ENCODE data around the gene PDE3A. TPM values are rescaled to one million over a fixed set of nuclear protein-coding genes. Genes with fewer than 3 reads are reported as not detected.

Gene PDE3A
- total RNA-seq, 2 experiments from 2014 or later: not detected

DNA sequence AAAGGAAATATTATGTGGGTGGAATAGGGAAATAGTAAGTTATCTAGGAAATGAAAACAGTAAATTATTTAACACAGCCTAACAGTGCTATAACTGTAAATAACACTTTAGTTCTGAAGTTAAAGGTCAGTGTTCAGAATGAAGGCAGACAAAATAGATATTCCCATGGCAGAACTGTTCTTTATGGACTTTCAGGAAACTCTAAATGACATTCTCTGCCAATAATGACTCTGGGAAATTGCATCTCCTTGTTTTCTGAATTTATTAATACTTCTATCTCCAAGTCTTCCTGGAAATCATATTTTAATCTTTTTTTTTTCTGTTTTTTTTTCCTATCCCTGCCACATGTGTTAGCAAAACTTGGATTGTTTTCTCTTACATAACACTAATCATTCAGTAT is 101.4 kb downstream of the PDE3A start:
- H3K27ac Mint-ChIP-seq: no peak overlapping the region
- no peaks in the 10 kb centered on the region for H3K36me3 Mint-ChIP-seq (ENCODE audit: low read depth)
- H3K27me3 Mint-ChIP-seq: no peaks in the 10 kb centered on the region
- intact Hi-C loops (cut with DNase I, micrococcal nuclease): no loop called here
- no peak overlapping the region for H3K4me3 Mint-ChIP-seq
- POLR2A ChIA-PET: no interaction called here
- H3K9me3 Mint-ChIP-seq (ENCODE audit: low read depth): no peaks in the 10 kb centered on the region
- CTCF ChIA-PET: no interaction called here
- ATAC-seq: no peak
- no peaks in the 10 kb centered on the region for H3K4me1 Mint-ChIP-seq
- DNase-seq: no peak

GRCh38 chr12:20472102-20472782 is 103.9 kb downstream of the PDE3A start:
- intact Hi-C loops (cut with DNase I, micrococcal nuclease): no loop called here

GRCh38 chr12:20473133-20473532 is 104.8 kb downstream of the PDE3A start:
- Mint-ChIP-seq H3K27ac (no peak overlapping the region), H3K36me3 (ENCODE audit: low read depth) (no peaks in the 10 kb centered on the region), H3K4me3 (no peak overlapping the region), H3K9me3 (ENCODE audit: low read depth) (no peaks in the 10 kb centered on the region), H3K27me3 (no peaks in the 10 kb centered on the region), H3K4me1 (no peaks in the 10 kb centered on the region)
- intact Hi-C loops (cut with DNase I, micrococcal nuclease): no loop called here
- ATAC-seq: no peak
- POLR2A ChIA-PET: no interaction called here
- CTCF ChIA-PET: no interaction called here
- no peak for DNase-seq

More at GRCh38 chr12:20472102-20472782, 103.9 kb downstream of the PDE3A start:
- ChIA-PET CTCF (no interaction called here), POLR2A (no interaction called here)
- Mint-ChIP-seq H3K27ac (no peak overlapping the region), H3K4me3 (no peak overlapping the region), H3K4me1 (no peaks in the 10 kb centered on the region), H3K9me3 (ENCODE audit: low read depth) (no peaks in the 10 kb centered on the region), H3K27me3 (no peaks in the 10 kb centered on the region), H3K36me3 (ENCODE audit: low read depth) (no peaks in the 10 kb centered on the region)
- ATAC-seq (no peak), DNase-seq (no peak)

- DNase-seq (no peak), ATAC-seq (no peak)
- ChIA-PET CTCF (no interaction called here), POLR2A (no interaction called here)
- intact Hi-C loops (cut with DNase I, micrococcal nuclease): no loop called here
- Mint-ChIP-seq H3K27me3 (no peaks in the 10 kb centered on the region), H3K4me3 (no peak overlapping the region), H3K9me3 (ENCODE audit: low read depth) (no peaks in the 10 kb centered on the region), H3K4me1 (no peaks in the 10 kb centered on the region), H3K27ac (no peak overlapping the region), H3K36me3 (ENCODE audit: low read depth) (no peaks in the 10 kb centered on the region)
Measured at GRCh38 chr12:20474016-20474415, 105.7 kb downstream of the PDE3A start.

GRCh38 chr12:20474443-20474842 is 106.1 kb downstream of the PDE3A start:
- ATAC-seq: no peak
- Mint-ChIP-seq H3K9me3 (ENCODE audit: low read depth) (no peaks in the 10 kb centered on the region), H3K27me3 (no peaks in the 10 kb centered on the region), H3K4me3 (no peak overlapping the region), H3K4me1 (no peaks in the 10 kb centered on the region), H3K36me3 (ENCODE audit: low read depth) (no peaks in the 10 kb centered on the region), H3K27ac (no peak overlapping the region)
- CTCF ChIA-PET: no interaction called here
- POLR2A ChIA-PET: no interaction called here
- intact Hi-C loops (cut with DNase I, micrococcal nuclease): no loop called here
- DNase-seq: no peak

DNA sequence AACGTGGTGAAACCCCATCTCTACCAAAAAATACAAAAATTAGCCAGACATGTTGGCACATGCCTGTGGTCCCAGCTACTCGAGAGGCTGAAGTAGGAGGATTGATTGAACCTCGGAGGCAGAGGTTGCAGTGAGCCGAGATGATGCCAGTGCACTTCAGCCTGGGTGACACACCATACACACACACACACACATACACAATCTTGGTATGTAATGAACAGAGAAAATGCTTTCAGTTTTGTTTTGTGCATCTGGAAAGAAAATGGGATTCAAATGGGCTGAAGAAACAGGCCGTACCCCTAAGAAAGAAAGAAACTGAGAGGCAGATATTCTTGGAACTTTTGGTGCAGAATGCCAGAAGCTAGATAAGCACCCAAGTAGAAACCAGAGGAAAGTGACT is 107.2 kb downstream of the PDE3A start:
- POLR2A ChIA-PET: no interaction called here
- no peaks in the 10 kb centered on the region for H3K36me3 Mint-ChIP-seq (ENCODE audit: low read depth)
- H3K27me3 Mint-ChIP-seq: no peaks in the 10 kb centered on the region
- no peak overlapping the region for H3K4me3 Mint-ChIP-seq
- no peak overlapping the region for H3K27ac Mint-ChIP-seq
- H3K9me3 Mint-ChIP-seq (ENCODE audit: low read depth): no peaks in the 10 kb centered on the region
- DNase-seq: no peak
- ATAC-seq: no peak
- no peaks in the 10 kb centered on the region for H3K4me1 Mint-ChIP-seq
- intact Hi-C loops (cut with DNase I, micrococcal nuclease): no loop called here
- CTCF ChIA-PET: no interaction called here

GRCh38 chr12:20476551-20476950 is 108.2 kb downstream of the PDE3A start:
- ATAC-seq (no peak), DNase-seq (no peak)
- H3K9me3 Mint-ChIP-seq (ENCODE audit: low read depth): no peaks in the 10 kb centered on the region
- intact Hi-C loops (cut with DNase I, micrococcal nuclease): no loop called here
- H3K36me3 Mint-ChIP-seq (ENCODE audit: low read depth): no peaks in the 10 kb centered on the region
- H3K4me3 Mint-ChIP-seq: no peak overlapping the region
- H3K4me1 Mint-ChIP-seq: no peaks in the 10 kb centered on the region
- POLR2A ChIA-PET: no interaction called here
- CTCF ChIA-PET: no interaction called here
- H3K27me3 Mint-ChIP-seq: no peaks in the 10 kb centered on the region
- H3K27ac Mint-ChIP-seq: no peak overlapping the region

DNA sequence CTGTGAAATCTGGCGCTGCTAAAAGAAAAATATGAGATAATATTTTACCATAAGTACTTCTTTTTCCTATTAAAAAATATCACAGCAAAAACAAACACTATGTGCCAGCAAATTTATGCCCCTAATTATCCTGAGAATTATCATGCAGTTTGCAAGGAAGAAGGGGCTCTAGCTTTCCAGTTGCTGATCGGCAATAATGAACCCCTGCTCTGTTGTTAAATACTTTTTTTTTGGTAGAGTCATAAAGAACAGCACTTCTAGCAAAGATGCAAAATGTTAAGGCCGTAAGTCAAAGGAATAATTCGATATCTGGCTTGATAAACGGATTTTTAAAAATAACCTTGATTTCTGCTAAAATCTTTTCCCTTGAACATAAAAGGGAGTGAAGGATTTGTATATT is 108.9 kb downstream of the PDE3A start:
- no peak for ATAC-seq
- H3K27ac Mint-ChIP-seq: no peak overlapping the region
- no peaks in the 10 kb centered on the region for H3K36me3 Mint-ChIP-seq (ENCODE audit: low read depth)
- POLR2A ChIA-PET: no interaction called here
- H3K27me3 Mint-ChIP-seq: no peaks in the 10 kb centered on the region
- no peak for DNase-seq
- no peaks in the 10 kb centered on the region for H3K4me1 Mint-ChIP-seq
- H3K9me3 Mint-ChIP-seq (ENCODE audit: low read depth): no peaks in the 10 kb centered on the region
- no peak overlapping the region for H3K4me3 Mint-ChIP-seq
- CTCF ChIA-PET: no interaction called here
- intact Hi-C loops (cut with DNase I, micrococcal nuclease): no loop called here

DNA sequence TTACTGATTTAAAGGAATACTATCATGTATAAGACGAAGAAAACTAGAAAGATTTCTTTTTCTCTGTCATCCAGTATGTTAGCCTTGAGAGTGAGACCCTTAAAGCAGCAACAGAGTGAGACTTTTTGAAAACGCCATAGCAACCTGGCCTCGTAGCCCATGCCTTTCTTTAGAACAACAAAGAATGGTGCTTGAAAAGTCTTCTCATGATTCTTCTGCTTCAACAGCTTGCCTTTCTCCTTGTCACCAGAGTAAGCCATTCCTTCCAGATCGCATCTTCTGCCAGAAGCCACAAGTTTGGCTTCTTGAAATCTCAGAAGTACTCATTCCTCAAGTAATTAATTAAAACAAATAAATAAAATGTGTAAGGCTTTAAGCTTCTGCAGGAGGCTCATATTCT is 109.3 kb downstream of the PDE3A start:
- ChIA-PET POLR2A (no interaction called here), CTCF (no interaction called here)
- Mint-ChIP-seq H3K36me3 (ENCODE audit: low read depth) (no peaks in the 10 kb centered on the region), H3K27ac (no peak overlapping the region), H3K4me1 (no peaks in the 10 kb centered on the region), H3K4me3 (no peak overlapping the region), H3K27me3 (no peaks in the 10 kb centered on the region), H3K9me3 (ENCODE audit: low read depth) (no peaks in the 10 kb centered on the region)
- ATAC-seq: no peak
- no peak for DNase-seq
- intact Hi-C loops (cut with DNase I, micrococcal nuclease): no loop called here

DNA sequence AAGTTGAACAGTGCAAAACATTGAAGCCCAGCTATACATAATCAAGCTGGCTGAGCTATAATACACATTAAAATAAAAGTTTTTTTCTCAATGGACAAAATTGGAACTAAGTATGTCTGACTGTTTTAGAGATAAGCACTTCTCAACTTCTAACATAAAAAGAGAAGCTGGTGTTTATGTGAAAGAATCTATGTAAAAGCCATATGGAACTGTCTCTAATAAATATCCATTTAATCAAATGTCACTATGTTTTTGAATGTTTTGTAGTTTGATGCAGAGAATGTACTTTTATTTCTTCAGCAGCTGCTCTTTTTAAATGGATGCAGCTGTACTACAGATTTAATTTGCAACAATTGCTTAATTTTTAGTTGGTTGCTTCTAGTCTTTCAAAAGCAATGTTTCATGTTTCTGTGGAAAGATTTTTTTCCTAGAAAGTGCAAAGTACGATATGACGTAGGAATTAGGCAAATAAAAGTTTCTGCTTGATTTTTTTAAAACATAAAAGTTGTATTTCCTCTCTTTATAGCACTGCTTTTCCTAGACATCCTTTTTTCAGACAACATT is 114.2 kb downstream of the PDE3A start:
- Mint-ChIP-seq H3K27ac (no peak overlapping the region), H3K4me1 (no peaks in the 10 kb centered on the region), H3K4me3 (no peak overlapping the region), H3K9me3 (ENCODE audit: low read depth) (no peaks in the 10 kb centered on the region), H3K27me3 (no peaks in the 10 kb centered on the region), H3K36me3 (ENCODE audit: low read depth) (no peaks in the 10 kb centered on the region)
- ChIA-PET POLR2A (no interaction called here), CTCF (interaction anchor here (0.6 kb wide), 1 partner anchor 379 kb away, joined by 3 read pairs; no protein-coding TSS in a partner anchor)
- intact Hi-C loops (cut with DNase I, micrococcal nuclease): no loop called here
- no peak for DNase-seq
- no peak for ATAC-seq

DNA sequence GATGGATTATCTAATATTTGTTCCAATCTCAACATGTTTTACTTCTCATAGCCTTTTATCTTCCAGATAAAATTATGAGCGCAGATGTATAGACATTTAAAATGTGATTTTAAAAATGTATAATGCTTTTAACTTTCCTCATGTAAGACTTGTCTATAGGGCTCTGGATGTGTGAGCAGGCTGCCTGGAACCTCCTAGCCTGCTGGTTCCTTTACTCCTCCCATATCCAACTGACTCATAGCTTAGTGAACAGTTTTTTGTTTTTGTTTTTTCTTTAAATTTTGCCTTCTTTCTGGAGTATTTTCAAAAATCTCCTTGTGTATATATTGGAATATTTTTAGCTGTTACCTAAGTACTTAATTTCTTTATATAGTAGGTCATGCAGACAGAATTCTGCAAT is 115.4 kb downstream of the PDE3A start:
- no peak overlapping the region for H3K27ac Mint-ChIP-seq
- H3K4me3 Mint-ChIP-seq: no peak overlapping the region
- DNase-seq: no peak
- no peaks in the 10 kb centered on the region for H3K36me3 Mint-ChIP-seq (ENCODE audit: low read depth)
- no peaks in the 10 kb centered on the region for H3K9me3 Mint-ChIP-seq (ENCODE audit: low read depth)
- no peaks in the 10 kb centered on the region for H3K4me1 Mint-ChIP-seq
- ChIA-PET POLR2A (no interaction called here), CTCF (interaction anchor here (0.6 kb wide), 1 partner anchor 932 kb away, joined by 5 read pairs; no protein-coding TSS in a partner anchor)
- no peaks in the 10 kb centered on the region for H3K27me3 Mint-ChIP-seq
- intact Hi-C loops (cut with DNase I, micrococcal nuclease): no loop called here
- ATAC-seq: no peak

DNA sequence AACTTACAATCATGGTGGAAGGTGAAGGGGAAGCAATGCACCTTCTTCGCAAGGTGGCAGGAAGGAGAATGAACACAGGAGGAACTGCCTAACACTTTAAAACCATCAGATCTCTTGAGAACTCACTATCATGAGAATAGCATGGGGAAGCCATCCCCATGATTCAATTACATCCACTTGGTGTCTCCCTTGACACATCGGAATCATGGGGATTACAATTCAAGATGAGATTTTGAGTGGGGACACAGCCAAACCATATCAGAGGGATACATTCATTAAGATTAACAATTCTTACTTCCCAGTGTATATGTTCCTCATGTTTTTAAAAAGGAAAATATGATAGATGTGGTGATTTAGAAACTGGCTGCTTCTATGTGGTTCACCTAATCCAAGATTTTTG is 117.9 kb downstream of the PDE3A start:
- DNase-seq (no peak), ATAC-seq (no peak)
- no peak overlapping the region for H3K4me3 Mint-ChIP-seq
- POLR2A ChIA-PET: no interaction called here
- H3K9me3 Mint-ChIP-seq (ENCODE audit: low read depth): no peaks in the 10 kb centered on the region
- CTCF ChIA-PET: no interaction called here
- intact Hi-C loops (cut with DNase I, micrococcal nuclease): no loop called here
- no peak overlapping the region for H3K27ac Mint-ChIP-seq
- H3K27me3 Mint-ChIP-seq: no peaks in the 10 kb centered on the region
- no peaks in the 10 kb centered on the region for H3K4me1 Mint-ChIP-seq
- no peaks in the 10 kb centered on the region for H3K36me3 Mint-ChIP-seq (ENCODE audit: low read depth)

DNA sequence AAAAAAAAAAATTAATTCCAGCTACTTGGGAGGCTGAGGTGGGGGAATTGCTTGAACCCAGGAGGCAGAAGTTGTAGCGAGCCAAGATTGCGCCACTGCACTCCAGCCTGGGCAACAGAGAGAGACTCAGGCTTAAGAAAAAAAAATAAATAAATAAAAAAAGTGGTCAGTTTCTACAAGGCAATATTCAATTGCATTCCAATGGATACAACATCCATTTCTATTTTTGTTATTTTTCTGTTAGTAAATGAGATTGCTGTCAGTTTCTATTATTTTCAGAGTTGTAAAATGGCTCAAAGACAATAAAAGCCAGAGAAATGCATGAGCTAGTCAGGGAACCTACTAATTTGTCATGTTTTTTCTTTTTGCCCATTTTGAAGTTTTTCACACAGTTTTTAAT is 119.2 kb downstream of the PDE3A start:
- DNase-seq (no peak), ATAC-seq (no peak)
- H3K27ac Mint-ChIP-seq: no peak overlapping the region
- H3K36me3 Mint-ChIP-seq (ENCODE audit: low read depth): no peaks in the 10 kb centered on the region
- H3K27me3 Mint-ChIP-seq: no peaks in the 10 kb centered on the region
- no peaks in the 10 kb centered on the region for H3K9me3 Mint-ChIP-seq (ENCODE audit: low read depth)
- H3K4me3 Mint-ChIP-seq: no peak overlapping the region
- peaks cover 5% of the 10 kb centered on the region for H3K4me1 Mint-ChIP-seq
- intact Hi-C loops (cut with DNase I, micrococcal nuclease): no loop called here
- ChIA-PET CTCF (no interaction called here), POLR2A (no interaction called here)

Measured in activated CD4-positive, alpha-beta T cell treated with anti-CD3 and anti-CD28 coated beads for 36 hours (primary cell).